Femur (tissue), 1 donor: ENCODE results near the gene DNAJC17.
A peak's percentile ranks its signal among the peaks of the same experiment; 100 is the strongest.

ENCODE experiments used
- DNase-seq: peaks from one replicate; pipeline ENCODE4 v3.0.0-alpha.2; 2017

DNAJC17 gene

DNA sequence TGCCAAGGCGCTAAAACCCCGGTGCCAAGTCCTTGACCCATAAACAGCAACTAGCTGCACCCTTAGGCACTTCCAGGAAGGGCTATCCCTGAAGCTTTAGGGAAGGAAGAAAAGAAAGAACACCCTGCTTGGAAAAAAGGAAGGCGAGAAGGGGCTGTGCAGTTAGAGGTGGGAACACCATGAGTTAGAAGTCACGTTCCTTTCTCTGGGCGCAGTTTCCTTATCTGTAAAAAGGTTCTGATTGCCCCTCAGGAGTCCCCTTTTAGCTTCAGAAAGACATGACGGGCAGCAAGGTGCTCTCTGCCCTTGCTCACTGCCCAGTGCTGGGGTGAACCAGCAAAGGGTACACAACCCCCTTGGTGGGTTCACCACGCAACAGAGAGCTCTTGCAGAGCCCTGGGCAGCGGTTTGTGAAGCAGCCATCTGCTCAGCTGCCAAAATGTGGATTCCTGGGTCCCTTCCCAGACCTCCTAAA, 42.6 kb downstream of the DNAJC17 start:
- no peak for DNase-seq

DNA sequence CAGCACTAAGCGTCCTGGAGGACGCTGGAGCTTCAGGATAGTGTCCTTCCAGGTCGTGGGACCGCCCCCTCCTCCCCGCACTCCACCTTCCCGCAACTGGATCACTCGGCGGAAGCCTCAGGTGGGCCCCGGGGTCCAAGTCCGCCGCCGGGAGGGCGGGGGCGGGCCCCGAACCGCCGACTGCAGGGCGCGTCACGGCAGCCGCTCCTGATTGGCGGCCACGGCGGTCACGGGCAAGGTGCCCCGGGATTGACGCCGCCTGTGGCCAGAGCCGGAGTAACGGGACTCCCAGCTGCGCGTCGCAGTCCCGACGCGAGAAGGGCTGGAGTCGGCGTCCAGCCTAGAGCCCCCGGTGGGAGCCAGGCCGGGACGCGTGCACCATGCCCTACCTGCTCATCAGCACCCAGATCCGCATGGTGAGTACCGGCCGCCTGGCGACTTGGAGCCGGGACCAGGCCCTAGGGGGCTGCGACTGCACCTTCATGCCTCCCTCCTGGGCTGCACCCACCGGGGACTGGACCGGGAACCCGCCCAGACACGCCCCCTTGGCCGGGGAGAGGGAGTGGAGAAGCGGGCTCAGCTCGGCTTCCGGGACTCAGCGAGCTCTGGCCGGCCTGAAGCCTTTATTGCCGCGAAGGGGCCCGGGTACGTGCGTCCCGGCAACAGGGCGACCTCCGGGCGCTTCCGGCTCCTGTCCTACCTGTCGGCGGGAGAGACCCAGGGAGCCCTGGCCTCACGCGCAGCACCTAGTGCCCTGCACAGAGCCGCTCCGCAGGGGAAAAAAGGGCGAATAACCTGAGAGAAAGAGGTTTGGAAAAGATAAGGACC, 43.3 kb downstream of the DNAJC17 start, which contains the start of gene GCHFR:
Gene GCHFR (plus strand): TSS at position 268 of the 828 bp plus-strand sequence. CDS start 113 bp downstream, at position 381.
- peak; percentile 86 for DNase-seq

DNA sequence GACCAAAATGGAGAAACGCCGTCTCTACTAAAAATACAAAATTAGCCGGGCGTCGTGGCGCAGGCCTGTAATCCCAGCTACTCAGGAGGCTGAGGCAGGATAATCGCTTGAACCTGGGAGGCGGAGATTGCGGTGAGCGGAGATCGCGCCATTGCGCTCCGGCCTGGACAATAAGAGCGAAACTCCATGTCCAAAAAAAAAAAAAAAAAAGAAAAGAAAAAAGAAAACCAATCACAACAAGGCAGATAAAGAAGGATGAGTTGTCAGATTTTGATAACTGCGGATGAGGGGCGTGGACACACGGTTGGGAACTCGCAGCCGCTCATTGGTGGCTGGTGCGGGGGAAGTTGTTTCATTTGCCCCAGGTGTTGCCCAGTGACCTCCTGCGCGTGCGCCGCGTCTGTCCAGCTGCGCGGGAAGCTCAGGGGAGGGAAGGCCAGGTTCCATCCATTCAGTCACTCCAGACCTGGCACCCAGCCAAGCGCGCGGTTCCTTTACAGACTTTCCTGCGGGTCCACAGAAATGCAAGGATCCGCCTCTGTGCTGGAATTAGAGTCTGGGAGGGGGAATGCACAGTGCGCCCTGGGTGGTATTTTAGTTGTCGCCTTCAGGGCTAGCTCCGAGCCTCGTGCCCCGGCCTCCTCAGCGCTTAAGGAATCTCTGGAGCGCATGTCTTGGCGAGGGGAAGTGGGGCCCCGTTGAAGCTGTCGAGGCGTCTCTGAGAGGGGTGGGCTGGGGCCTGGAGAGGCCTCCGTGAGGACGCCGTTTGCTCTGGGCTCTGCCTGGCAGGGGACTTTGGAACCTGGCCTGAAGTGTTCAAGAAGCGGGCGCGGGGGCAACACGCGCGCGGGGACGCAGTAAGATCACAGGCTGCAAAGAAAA, 44.1 kb downstream of the DNAJC17 start:
- peak; percentile 84 for DNase-seq

DNA sequence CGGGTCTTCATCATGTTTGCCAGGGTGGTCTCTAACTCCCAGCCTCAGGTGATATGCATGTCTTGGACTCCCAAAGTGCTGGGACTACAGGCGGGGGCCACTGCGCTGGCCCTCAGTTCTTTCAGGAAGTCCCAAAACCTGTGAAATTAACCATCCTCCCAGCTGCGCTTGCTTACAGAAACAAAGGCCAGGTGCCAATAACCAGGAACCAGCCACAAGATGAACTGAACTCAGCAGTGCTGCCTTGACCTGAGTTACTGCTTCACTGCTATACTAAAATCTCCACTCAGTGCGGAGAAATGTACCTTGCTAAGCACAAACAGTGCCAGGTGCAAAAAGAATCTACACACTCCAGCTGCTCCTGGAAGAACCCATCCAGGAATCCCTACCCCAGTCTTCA, 47.3 kb downstream of the DNAJC17 start:
- no peak for DNase-seq

DNA sequence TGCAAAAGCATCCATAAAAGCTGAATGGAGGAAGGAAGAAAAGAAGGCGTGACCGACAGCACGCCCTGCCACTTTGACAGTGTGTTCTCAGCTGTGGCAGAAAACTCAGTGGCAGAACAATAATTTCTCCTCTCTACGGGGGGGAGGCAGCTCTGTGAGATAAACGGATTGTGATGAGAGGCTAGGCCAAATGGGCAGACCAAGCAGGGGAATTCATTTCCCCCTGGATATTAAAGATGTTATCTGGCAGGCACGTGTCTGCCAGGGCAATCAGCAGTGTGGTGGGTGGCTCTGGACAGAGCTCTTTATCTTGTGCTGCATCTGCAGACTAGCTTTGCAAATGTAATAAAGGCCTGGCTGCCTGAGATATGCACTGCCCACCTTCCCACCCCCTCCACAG, 50.3 kb downstream of the DNAJC17 start:
- DNase-seq: no peak

DNA sequence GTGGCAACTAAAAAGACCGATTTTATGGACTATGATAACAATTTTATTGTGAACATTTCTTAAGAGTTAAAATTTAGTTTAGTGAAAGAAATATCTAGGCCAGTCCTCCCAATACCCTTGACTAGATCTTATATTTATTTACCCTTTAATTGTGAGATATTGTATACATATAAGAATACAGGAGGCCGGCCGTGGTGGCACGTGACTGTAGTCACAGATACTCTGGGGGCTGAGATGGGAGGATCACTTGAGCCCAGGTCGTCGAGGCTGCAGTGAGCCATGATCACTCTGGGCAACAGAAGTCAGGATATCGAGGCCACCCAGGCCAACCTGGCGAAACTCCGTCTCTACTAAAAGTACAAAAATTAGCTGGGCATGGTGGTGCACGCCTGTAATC, 51.5 kb downstream of the DNAJC17 start:
- no peak for DNase-seq

DNA sequence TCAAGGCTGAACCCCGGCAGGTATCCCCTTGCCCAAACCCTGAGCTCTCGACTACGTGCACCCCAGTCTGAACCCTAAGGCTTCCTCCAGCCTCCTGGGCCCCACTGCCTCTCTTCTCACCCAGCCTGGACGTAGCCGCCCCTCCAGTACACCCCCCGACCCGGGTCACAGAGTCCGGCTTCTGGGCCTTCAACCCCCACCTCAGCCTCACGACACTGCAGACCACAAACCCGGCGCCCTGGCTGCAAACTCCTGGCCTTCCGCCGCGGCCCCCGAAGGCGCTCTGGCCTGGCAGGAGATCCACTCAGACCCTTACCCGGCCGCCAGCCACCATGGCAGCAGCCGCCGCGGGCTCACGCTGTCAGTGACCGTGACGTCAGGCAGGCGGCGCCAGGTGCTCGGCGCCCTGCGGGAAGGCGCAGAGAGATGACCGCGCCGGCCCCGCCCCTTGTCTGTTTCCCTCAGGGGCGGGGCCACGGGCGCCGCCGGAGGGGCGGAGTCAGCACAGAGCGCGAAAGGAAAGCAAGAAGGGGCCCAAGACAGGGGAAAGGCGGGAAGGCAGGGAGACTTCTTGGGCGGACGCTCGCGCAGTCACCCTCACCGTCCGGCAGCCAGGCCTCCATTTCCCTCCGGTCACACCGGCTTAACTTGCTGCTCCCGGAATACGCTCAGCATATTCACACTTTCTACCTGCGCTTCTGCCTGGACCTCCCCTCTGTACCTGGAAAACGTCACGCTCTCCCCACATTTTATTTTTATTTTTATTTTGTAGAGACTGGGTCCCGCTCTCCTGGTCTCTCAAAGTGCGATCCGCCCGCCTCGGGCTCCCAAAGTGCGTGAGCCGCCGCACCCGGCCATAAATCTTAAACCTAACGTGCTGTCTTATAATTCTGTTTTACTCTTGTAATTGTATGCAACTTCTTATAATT, 52.1 kb downstream of the DNAJC17 start, which contains the start of gene RMDN3:
Gene RMDN3 (minus strand): TSS at position 372 of the 929 bp plus-strand sequence. CDS start 471 bp downstream, outside the sequence.
- peak; percentile 96 for DNase-seq

DNA sequence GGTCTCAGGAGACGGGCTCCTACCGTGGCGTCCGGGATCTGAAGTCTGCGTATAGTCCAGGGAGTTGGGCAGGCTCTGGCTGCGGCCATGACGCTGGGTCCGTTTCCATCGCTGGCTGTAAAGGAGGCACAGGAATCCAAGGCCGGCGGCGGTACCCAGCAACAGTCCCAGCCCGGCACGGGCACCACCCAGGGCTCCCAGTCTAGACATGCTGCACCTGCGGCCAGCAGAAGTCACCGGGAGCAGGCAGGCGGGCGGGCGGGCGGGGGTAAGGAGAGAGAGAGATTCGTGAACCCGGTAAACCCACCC, 52.7 kb downstream of the DNAJC17 start:
- no peak for DNase-seq

DNA sequence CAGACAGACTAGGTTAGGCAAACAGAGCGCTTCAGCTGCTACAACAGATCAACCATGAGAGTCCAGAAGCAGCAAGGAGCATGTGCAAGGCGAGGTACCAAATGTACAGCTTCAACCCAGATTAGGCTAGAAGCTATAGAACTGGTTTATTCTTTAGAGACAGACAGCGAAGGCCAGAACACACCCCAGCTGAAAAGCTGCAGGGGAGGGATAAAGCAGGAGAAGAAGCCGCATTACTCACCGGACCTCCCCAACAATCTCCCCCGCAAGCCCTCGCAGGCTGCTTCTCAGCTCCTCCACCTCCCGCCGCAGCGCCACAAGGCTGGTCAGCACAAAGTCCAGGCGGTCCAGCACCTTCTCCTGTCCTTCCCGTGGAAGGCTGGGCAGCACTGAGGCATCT, 55.5 kb downstream of the DNAJC17 start:
- DNase-seq: no peak

DNA sequence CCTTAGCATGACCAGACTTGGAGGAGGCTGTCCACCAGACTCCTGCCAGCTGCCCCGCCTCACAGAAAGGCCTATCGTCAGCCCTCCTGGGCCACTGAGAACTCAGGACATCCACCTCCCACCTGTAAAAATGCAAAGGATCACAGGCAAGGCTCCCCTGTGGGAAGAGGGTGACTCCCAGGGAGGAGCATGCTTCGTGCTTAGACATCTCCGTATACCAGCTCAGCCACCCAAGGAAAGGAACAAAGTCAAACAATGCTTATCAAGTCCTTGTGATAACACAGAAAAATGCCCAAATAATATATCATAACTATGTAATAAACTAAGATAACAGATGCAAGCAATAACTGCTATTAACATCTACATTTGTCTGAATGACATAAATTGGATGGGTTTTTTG, 56.4 kb downstream of the DNAJC17 start:
- no peak for DNase-seq

DNA sequence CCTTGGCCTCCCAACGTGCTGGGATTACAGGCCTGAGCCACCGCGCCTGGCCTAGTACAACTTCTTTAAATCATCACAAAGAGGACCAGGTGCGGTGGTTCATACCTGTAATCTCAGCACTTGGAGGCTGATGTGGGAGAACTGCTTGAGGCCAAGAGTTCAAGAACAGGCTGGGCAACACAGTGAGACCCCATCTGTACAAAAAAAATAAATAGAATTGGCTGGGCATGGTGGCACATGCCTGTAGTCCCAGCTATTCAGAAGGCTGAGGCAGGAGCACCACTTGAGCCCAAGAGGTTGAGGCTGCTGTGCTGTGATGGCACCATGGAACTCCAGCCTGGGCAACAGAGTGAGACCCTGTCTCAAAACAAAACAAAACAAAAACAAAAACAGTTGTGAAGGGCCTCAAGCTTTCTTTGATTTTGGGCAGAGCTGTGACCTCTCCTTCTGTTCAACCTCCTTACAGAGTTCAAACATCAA, 58.1 kb downstream of the DNAJC17 start:
- DNase-seq: no peak

DNA sequence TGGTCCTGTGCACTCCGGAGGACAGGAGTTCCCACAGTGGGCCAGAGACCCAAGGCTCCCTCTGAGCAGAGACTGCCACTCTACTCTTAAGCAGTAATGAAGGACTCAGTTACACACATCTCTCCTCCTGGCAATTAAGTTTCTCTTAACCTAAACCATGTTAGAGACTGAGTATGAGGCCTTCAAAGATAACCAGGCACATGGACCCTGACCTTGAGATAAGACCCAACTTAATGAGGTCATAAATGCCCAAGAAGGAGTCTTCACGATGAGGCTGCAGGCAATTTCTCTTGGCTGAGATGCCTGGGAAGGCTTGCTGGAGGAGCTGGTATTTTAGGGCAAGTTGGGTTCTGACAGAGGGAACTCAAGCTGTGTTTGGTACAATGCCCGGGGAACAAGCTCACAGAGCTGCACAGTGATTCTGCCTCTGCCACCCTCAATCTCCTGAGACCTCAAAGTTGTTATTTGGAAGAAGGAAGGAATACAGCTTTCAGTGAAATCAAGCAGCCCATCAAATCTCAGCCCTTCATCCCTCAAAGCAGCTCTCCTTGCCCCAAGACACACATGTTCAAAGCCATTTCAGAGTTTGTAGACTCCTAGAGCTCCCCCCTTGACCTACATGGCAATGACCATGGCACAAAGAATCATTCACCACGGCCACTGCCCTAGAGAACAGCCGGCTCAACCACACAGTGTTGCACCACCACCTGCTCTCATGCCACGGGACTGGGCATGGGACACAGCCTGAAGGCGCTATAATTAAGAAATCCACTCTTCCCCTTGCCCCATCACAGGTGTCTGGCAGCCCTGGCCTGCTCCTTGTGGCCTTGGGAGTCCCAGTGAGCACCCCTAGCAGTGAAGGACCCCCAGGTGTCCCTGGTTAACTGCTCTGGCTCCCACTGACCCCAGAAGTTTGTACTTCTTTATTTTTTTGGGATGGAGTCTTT, 59.3 kb downstream of the DNAJC17 start:
- no peak for DNase-seq

DNA sequence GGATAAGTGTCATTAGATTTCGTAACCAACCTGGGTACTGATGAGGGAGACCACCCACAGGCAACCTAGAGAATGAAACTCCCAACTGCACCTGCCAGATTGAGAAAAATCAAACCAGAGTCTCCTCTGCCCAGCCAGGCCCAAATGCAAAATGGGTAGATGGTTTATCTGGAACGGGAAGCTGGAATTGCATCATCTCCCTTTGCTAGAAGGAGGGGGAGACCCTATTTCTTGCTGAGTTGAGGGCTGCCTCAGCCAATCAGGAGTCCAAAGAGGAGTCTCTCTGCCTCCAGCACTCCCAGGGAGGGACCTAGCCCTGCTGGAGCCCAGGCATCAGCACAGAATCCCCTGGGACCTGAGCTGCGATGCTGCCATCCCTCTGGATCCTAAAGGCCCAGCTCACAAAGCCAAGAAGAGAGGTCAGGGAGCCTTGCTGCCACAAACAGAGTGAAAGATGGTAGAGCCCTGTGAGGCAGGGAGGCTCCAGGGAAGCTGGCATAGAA, 60.3 kb downstream of the DNAJC17 start:
- DNase-seq: no peak

DNA sequence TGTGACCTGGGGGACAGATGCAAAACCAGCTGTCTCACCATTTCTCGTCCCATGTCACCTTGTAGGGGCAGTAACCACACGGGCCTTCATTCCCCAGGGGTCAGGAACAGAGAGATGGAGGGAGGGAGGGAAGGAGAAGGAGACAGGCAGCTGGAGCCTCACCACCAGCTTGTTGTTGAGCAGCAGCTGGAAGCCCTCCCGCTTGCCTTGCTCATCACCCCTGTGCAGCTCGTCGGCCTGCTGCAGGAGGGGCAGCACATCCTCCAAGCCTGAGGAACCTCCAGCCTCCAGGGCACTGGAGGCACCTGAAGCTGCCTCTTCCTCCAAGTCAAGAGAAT, 62.5 kb downstream of the DNAJC17 start:
- DNase-seq: no peak

DNA sequence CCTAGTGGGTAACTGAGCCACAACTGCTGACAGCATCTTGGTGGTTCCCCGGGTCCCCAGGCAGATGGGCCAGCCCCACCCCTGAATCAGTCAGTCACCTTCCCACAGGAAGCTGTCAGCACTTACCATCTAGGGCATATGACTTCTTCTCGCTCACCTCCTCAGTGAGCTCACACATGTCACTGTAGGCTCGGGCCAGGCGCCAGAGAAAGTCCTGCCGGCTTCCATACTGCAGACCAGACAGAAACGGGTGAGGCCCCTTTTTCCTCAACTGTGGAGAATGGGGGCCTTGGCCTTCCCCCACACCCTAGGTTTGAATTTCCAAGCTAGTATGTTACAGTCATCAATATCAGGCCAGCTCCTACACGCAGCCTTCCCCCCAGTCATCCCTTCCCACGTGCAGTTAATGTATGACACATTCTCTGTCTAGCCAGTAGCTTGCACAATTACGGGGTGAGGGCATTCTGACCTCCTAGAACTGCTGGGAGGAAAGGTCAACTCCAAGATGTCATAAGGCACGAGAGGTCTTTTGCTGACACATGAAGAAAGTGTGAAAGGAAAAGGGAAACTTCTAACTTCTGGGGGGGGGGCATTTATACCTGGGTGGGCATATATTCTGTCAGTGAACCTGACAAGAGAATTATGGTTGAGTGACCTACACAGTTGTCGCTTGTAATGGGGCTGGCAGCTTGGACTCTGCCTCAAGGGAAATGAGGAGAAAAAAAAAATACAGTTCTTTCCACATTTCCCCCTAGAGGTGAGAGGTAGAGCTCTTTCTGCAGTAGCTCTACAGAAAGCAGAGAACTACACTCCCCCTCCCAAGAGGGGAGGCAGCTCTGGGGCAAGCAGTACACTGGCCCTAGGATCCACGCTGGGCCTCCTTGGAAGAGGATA, 63.1 kb downstream of the DNAJC17 start:
- DNase-seq: no peak

DNA sequence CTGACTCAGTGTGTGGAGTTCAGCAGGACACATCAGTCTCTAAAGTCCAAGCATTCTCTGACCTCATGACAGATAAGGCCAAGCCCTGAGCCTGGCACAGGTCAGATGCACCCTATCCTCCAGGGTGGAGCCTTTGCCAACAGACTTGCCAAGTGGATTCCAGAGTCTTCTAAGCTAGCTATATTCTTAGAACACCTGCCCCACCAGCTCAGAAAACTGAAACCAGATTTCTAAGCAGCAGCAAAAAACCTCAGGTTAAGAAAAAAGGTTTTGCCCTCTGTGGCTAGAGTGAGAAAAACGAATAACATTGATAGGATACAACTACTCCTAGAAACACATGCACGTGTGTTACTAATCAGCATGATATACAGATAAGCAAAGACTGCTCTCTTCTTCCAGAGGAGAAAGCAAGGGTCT, 63.8 kb downstream of the DNAJC17 start:
- no peak for DNase-seq

DNA sequence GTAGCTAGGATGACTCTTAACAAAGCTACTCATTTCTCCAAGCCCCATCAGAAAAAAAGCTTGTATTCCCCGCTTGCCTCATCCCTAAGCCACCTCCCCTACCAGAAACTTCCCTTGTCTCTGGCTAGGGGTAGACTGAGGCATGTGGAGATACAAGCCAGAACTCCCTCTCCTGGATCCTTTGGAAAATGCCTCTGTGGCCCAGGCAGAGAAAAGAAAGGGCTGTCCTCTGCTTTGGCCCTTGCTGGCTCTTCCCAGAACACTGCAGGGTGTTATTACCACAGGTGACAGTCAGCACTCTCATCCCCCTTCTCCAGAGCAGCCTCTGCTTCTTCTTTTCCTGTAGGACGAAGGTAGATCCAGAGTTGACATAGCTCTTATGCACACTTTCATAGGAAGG, 67.4 kb downstream of the DNAJC17 start:
- DNase-seq: no peak

DNA sequence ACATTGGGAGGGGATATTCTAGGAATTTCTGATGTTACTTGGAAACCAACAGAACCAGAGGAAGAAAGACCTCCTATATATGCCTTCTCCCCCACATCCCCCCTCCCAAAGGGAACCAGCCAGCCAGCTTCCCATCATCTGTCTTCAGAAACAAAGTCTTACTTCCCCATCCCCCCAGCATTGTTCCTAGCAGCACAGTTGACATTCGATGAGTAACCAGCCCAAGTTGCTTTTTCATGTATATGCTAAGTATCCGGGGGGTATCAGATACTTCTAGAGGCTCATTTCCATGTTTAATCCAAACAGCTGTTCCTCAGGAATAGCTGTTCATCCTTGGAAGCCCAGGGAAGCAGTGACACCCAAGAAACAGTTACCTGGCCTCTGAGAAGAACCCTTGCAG, 68.2 kb downstream of the DNAJC17 start:
- no peak for DNase-seq

DNA sequence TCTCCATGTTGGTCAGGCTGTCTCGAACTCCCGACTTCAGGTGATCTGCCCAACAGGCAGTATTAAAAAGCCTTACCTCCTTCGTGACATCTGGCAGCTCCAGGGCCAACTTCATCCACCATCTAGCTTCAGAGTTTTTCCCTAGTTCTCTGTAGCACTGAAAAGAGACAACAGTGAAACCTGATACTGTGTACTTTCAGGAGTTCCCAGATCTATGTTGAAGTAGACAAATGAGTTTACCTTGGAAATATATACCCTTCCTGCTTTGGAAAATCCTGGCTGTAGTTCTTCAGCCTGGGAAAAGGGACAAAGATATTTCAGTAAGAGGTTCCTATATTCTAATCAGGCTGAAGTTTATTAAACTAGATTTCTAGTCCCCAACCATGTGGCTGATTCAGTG, 70.2 kb downstream of the DNAJC17 start:
- no peak for DNase-seq

DNA sequence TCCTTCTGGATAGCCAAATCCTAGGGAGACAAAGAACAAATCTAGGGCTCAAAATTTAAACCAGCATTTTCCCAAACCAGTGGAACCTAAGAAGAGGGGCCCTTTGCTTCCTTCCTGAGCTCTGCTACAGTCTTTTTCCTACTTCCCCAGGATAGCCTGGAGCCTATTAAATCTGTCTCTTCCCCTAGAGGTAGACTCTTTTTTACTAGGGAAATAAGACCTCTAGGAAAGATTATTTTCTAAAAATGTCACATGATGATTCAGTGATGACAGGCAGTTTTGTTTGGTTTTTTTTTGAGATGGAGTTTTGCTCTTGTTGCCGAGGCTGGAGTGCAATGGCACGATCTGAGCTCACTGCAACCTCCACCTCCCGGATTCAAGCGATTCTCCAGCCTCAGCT, 70.7 kb downstream of the DNAJC17 start:
- no peak for DNase-seq
